ENCODE results near the gene RNASEH2B. TPM values are rescaled to one million over a fixed set of nuclear protein-coding genes. Genes with fewer than 3 reads are reported as not detected.

The RNASEH2B gene
- total and polyA plus RNA-seq, 12 donors, result 30.5 to 86.8 (median 40.1) TPM

DNA sequence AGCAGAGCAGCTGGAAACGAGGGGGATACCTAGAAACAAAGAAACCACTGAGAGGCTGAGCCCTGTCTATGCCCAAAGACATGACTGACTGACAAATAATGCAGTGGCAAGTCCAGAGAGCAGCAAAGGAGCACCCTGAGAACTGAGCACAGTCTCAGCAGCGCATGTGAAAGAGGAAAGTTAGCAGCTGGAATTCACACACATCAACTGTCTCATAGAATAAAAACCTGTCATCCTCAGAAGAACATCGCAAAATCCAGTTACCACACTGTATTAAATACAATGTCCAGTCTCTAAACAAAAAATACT lies 42.0 kb upstream of the RNASEH2B start:
- Histone ChIP-seq H3K4me3 (no peak overlapping the region), H3K9me3 (peaks cover 0 to 10% (median 0%) of the 10 kb centered on the region in 11 donors), H3K27me3 (no peaks in the 10 kb centered on the region), H3K36me3 (no peaks in the 10 kb centered on the region), H3K4me1 (no peaks in the 10 kb centered on the region), H3K27ac (no peak overlapping the region)
- TF ChIP-seq, protein P1, sequence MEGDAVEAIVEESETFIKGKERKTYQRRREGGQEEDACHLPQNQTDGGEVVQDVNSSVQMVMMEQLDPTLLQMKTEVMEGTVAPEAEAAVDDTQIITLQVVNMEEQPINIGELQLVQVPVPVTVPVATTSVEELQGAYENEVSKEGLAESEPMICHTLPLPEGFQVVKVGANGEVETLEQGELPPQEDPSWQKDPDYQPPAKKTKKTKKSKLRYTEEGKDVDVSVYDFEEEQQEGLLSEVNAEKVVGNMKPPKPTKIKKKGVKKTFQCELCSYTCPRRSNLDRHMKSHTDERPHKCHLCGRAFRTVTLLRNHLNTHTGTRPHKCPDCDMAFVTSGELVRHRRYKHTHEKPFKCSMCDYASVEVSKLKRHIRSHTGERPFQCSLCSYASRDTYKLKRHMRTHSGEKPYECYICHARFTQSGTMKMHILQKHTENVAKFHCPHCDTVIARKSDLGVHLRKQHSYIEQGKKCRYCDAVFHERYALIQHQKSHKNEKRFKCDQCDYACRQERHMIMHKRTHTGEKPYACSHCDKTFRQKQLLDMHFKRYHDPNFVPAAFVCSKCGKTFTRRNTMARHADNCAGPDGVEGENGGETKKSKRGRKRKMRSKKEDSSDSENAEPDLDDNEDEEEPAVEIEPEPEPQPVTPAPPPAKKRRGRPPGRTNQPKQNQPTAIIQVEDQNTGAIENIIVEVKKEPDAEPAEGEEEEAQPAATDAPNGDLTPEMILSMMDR (IDR thresholded peaks at IDR 0.05), result no peak
- no peak for ATAC-seq
- 68 to 69% methylated on average over 3 of the region's 3 CpGs for WGBS, 2 donors
- intact Hi-C loops (cut with DNase I), result no loop called here
- DNase-seq, result no peak

DNA sequence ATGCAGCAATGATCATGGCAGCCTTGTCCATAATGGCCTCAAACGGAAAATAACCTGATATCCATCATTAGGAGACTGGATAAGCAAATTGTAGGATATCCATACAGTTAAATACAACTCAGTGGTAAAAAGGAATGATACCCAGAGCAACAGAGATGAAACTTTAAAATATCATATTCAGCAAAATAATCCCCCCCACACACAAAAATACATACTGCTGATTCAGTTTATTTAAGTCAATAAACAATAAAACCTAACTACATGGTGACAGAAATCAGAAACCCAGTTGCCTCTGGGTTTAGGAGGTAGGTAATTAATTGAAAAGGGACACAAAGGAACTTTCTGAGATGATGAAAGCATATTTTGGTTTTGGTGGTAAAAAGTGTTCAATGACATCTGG lies 38.2 kb upstream of the RNASEH2B start:
- intact Hi-C loops (cut with DNase I), result no loop called here
- Histone ChIP-seq H3K9me3 (no peaks in the 10 kb centered on the region), H3K4me3 (no peak overlapping the region), H3K4me1 (no peaks in the 10 kb centered on the region), H3K36me3 (no peaks in the 10 kb centered on the region), H3K27me3 (no peaks in the 10 kb centered on the region), H3K27ac (no peak overlapping the region)
- no peak for DNase-seq
- 93 to 94% methylated on average over 1 of the region's 1 CpG for WGBS, 2 donors
- ATAC-seq, result no peak
- TF ChIP-seq, protein P1 (IDR thresholded peaks at IDR 0.05), result no peak

DNA sequence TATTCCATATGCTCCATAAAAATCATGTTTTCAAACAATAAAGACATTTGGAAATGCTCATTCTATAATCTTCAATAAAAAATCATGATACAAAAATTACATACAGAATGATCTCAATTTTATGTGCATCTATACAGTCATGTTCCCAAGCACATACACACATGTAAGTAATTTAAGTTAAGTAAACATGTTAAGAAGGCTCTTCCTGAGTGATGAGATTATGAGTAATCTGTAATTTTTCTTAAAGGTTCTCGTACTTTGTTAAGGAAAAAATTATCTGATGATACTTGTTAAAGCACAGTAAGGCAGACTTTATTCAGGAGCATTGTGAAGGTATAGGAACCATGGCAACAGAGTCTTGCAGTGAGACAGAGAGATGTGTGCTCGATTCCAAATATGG lies 36.1 kb upstream of the RNASEH2B start:
- Histone ChIP-seq H3K27me3 (peaks cover 0 to under 1% (median 0%) of the 10 kb centered on the region in 7 donors), H3K4me1 (no peaks in the 10 kb centered on the region), H3K9me3 (no peaks in the 10 kb centered on the region), H3K4me3 (no peak overlapping the region), H3K27ac (no peak overlapping the region), H3K36me3 (no peaks in the 10 kb centered on the region)
- 71 to 74% methylated on average over 2 of the region's 2 CpGs for WGBS, 2 donors
- intact Hi-C loops (cut with DNase I), result no loop called here
- no peak for ATAC-seq
- DNase-seq, result no peak
- TF ChIP-seq, protein P1 (IDR thresholded peaks at IDR 0.05), result no peak

DNA sequence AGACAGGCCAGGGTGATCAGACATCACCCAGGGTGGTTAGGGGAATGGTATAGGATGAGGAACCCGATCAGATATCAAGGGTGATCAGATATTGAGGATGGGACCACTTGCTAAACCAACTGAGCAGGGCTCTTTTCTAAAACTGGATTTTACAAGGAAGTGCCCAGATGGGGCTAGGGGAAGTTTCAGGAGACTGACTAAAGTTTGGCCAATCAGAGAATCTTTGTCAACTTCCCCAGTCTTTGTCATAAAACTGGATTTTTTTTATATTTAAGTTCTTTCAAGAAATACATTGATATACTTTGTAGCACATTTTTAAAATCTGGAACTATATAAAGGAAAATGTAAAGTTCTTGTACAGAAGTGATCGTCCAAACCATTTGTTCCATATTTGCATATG lies 35.6 kb upstream of the RNASEH2B start:
- Histone ChIP-seq H3K36me3 (no peaks in the 10 kb centered on the region), H3K4me3 (no peak overlapping the region), H3K27ac (no peak overlapping the region), H3K9me3 (no peaks in the 10 kb centered on the region), H3K27me3 (peaks cover 0 to 6% (median 0%) of the 10 kb centered on the region in 7 donors), H3K4me1 (no peaks in the 10 kb centered on the region)
- 95 to 98% methylated on average over 2 of the region's 2 CpGs for WGBS, 2 donors
- ATAC-seq (no peak), DNase-seq (no peak)
- TF ChIP-seq, protein P1 (IDR thresholded peaks at IDR 0.05), result no peak
- intact Hi-C loops (cut with DNase I), result no loop called here

Data from heart right ventricle (tissue), 16 donors.